Limb (tissue), 2 donors: ENCODE measurements around the gene CCDC201.
"Not testable (repeated sequence)": the region's sequence is repeated elsewhere in the genome, so short reads cannot be mapped to it uniquely, and the experiment has no call there.

Experiments
- DNase-seq, 2 donors: peaks; one replicate each; pipeline ENCODE4 v3.0.0-alpha.2; 2016; ENCODE audit errors: extremely low spot score in 2 of 2

Gene CCDC201

GRCh38 chr7:45817913-45818312 lies 55.0 kb downstream of the CCDC201 start:
- not testable (repeated sequence) for DNase-seq

- DNase-seq = not testable (repeated sequence)
These were observed 55.9 kb downstream of the CCDC201 start for GRCh38 chr7:45817016-45817415.

- not testable (repeated sequence) for DNase-seq
These were observed 58.4 kb downstream of the CCDC201 start for GRCh38 chr7:45814216-45815118.

- not testable (repeated sequence) for DNase-seq
These were observed 59.1 kb downstream of the CCDC201 start for GRCh38 chr7:45813771-45814170.

- no peak for DNase-seq
These were observed 59.9 kb downstream of the CCDC201 start for GRCh38 chr7:45812946-45813345.

DNA sequence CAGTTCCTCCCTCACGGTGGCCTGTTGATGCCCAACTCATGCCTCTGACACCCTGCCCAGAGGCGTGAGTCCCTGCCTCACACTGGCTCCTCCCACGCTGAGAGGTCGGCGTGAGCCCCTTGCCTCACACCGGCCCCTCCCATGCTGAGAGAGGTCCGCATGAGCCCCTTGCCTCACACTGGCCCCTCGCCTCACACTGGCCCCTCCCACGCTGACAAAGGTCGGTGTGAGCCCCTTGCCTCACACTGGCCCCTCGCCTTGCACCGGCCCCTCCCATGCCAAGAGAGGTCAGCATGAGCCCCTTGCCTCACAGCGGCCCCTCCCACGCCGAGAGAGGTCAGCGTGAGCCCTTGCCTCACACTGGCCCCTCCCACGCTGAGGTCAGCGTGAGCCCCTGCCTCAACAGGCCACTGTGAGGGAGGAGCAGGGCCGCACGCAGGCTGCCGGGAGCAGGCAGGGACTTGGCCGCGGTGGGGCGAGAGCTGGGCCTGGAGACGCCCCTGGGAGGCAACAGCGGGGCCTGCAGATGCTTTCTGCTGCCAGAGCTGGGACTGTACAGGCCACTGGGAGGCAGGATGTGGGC lies 61.1 kb downstream of the CCDC201 start:
- not testable (repeated sequence) for DNase-seq

DNA sequence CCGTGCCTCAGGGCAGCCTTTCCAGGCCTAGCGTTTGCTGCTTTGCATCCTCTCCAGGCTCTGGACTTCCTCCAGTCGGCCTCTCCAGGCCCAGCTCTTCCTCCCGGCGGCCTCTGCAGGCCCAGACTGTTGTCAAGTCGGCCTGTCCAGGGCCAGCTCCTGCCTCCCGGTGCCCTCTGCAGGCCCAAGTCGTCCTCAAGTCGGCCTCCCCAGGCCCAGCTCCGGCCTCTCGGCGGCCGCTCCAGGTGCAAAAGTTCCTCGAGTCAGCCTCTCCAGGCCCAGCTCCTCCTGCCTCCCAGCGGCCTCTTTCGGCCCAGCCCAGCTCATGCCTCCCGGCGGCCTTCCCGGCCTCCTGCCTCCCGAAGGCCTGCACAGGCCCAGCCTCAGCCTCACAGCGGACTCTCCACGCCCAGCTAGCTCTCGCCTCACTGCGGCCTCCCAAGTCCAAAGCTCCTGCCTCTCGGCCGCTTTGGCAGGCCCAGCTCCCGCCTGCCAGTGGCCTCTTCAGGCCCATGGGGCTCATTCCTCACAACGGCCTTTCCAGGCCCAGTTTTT lies 62.4 kb downstream of the CCDC201 start:
- DNase-seq = not testable (repeated sequence)
